ACHN (cell line): ENCODE measurements around the gene MS4A18.
"Not testable (repeated sequence)": the region's sequence is repeated elsewhere in the genome, so short reads cannot be mapped to it uniquely, and the experiment has no call there.

Experiments used
- DNase-seq: peaks from one replicate; pipeline ENCODE4 v3.0.0-alpha.2; 2015
- in situ Hi-C: cut with HindIII; loops from 2 replicates; pipeline ENCODE4 v1.10.0; 2017; ENCODE audit warnings: low sequenced_read_pairs, low pct_ligation_motif_present, low pct_unique_long_range_greater_than_20kb

The MS4A18 gene

DNA sequence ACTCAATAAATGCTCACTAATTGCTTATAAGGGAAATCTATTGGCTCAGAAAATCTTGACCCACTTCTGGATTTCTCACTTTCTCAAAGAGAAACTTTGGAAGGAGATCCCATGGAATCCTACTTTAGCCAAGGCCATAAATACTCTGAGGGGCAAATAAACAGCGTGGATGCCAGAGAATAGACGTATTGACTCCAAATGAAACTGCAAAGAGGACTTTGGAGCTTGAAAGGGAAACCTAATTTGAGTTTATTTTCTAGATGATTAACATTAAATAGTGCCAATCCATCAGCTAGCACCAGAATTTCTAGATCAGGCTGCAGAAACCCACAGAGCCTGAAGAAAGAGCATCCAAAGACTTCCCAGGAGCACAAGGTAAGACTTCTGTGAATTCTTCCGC lies at the start of gene MS4A18:
TSS of gene MS4A18 (plus strand) at position 301 of the 400 bp plus-strand sequence.
- in situ Hi-C loops, result no loop called here
- no peak for DNase-seq

DNA sequence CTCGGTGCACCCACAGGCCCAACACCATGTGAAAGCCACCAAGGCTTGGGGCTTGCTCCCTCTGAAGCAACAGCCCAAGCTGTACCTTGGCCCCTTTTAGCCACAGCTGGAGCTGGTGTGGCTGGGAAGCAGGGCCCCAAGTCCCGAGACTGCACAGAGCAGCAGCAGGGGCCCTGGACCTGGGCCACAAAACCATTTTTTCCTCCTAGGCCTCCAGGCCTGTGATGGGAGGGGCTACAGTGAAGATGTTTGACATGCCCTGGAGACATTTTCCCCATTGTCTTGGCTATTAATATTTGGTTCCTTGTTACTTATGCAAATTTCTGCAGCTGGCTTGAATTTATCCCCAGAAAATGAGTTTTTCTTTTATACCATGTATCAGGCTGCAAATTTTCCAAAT lies 46.3 kb upstream of the MS4A18 start:
- in situ Hi-C loops, DNase-seq: not testable (repeated sequence)

- in situ Hi-C loops, result no loop called here
- DNase-seq, result no peak
Observed at GRCh38 chr11:60679879-60680278, 44.6 kb upstream of the MS4A18 start.

DNA sequence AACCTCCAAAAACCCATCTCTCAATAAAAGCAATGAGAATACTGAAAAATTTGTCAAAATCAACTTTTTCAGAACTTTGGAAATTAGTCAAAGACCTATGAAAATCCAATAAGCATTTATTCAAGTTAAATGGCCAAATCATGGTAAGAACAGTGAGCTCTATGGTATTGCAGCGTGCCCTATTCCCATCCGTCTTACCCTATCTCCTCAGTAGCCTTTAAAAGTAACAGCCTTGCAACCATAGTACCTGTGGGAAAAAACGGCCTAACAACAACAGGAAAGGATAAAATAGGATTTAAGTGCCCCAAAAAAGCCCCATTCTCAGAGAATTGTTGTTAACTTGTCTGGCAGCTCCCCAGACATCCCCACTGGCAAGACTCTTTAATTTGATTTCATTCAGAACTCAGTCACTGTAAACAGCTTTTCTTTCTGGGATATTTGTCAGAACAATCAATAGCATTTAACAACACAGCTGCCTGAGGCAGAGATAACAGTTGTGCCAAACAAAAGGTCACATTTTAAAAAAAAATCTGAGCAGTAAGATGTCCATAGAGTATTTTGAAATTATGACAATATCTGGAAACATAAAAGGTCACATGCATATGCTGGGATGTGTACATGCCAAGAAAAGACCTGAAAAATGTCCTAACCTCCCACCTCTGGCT lies 43.9 kb upstream of the MS4A18 start:
- in situ Hi-C loops, result no loop called here
- no peak for DNase-seq

- DNase-seq, in situ Hi-C loops: not testable (repeated sequence)
Observed at GRCh38 chr11:60684541-60684848, 40.0 kb upstream of the MS4A18 start.

DNA sequence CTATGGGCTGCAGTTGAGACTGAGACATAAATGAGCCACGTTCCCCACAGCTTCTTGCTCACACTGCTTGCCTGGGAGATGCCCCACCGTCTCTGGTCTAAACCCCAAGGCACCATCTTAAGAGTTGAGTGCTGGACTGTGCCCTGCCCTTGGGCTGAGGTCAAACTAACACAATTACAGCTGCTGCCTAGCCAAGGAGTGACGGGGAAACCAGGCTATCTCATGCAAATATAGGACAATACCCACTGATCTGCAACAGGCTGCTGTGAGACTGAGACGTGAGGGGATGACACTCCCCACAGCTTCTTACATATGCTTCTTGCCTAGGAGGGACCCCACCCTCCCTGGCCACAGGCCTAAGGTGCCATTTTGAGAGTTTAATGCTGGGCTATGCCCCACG lies 32.9 kb upstream of the MS4A18 start:
- in situ Hi-C loops, result no loop called here
- DNase-seq, result no peak

DNA sequence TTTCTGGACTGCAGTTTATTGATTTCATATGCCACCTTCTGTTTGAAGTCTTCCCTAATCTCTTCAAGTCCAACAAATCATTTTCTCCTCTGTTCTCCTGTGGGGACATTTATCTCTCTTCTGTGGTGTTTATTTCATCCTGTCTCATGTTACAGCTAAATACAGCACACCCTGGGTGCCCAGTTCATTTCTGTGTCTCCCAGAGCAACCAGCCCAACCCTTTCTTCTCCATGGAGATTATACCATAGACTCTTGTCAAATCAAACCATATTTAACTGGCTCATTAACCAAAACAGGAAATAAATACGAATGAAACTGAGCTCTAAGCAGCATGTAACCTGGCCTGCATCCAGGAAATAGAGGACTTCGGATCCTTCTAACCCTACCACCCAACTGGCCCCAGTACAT lies 25.2 kb upstream of the MS4A18 start, which contains the start of gene MS4A8:
TSS of gene MS4A8 (plus strand) at position 329 of the 408 bp plus-strand sequence. CDS start 1,249 bp downstream, outside the sequence.
- DNase-seq, result no peak
- in situ Hi-C loops, result no loop called here

- DNase-seq, result no peak
- in situ Hi-C loops, result no loop called here
Observed at GRCh38 chr11:60699936-60700335, 24.6 kb upstream of the MS4A18 start.

DNA sequence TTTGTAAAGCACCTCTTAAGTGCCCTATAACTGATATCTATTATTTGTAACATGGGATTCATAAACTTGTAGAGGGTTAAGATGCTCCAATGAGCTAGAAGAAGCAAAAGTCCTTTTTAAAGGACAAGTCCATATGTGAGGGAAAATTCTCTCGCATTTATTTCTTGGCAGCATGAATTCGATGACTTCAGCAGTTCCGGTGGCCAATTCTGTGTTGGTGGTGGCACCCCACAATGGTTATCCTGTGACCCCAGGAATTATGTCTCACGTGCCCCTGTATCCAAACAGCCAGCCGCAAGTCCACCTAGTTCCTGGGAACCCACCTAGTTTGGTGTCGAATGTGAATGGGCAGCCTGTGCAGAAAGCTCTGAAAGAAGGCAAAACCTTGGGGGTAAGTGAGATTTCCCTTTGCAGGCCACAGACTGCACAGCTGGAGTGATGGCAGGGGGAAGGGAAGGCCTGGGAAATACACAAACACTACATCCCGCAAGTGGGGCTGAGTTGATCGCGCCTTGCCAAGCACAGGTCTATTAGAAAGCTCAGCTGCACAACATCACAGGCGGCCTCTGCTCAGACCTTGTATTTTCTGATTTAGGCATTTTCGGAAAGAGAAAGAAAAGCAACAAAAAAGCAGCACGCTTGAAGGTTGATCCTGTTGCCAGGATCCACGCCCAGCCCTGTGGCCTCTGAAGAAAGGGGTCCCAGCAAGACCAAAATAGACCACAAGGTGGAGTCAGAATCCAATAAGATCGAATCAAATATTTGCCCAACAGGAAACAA lies 23.6 kb upstream of the MS4A18 start:
- in situ Hi-C loops, result no loop called here
- DNase-seq, result peak; percentile 2

DNA sequence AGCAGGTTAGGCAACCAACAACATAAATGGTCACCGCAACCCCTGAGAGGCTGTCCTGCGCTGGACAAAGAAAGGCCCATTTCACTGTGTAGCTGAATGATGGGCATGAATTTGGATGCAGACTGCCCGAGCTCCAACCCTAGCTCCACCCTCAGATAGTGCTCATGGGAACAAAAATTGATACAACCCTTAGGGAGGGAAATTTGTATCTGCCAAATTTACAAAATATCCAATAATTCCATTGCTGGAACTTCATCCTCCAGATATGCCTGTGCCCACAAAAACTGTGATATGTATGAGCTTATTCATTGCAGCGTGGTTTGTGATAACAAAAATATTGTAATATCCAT lies 23.1 kb upstream of the MS4A18 start:
- in situ Hi-C loops, result no loop called here
- no peak for DNase-seq

DNA sequence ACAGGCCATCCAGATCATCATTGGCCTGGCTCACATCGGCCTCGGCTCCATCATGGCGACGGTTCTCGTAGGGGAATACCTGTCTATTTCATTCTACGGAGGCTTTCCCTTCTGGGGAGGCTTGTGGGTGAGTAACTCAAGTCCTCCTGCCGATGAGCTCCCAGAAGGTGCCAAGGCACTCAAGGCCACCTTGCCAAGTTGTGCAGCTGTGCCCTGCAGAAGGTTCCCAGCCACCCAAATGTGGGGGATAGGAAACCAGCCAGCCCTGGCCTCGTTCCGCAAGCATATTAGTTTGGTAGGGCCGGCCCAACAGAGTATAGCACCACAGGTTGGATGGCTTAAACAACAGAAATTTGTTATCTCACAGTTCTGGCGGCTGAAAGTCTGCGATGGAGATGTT lies 21.1 kb upstream of the MS4A18 start:
- DNase-seq, result no peak
- in situ Hi-C loops, result no loop called here

DNA sequence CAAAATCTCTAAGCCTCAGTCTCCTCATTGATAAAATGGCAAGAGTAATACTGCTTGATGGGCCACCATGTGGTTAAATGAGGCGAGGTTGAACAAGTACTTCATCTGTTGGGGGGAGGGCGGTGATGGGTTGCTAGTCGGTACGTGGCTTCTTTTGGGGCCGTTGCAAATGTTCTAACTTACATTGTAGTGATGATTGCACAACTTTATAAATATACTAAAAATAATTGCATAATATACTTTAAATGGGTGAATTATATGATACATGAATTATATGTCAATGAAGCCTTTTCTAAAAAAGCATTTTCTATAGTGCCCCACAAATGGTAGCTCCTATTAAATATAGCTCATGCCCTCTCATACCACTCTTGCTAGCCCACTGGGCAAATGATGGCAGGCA lies 18.6 kb upstream of the MS4A18 start:
- DNase-seq, result no peak

DNA sequence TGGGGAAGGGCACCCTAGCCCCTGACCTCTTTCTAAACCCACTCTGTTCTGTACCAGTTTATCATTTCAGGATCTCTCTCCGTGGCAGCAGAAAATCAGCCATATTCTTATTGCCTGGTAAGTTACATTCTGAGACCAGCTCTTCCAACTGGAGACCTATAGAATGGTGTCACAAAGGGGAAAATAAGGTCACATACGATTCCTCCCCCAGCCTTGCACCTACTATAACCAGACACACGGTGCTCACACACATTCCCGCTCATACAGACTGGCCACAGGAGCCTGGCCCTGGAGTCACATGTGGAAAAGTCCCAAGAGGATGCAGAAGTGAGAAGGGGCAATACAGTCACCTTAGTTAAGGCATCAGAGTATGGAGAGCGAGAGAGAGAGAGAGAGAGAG lies 17.6 kb upstream of the MS4A18 start:
- in situ Hi-C loops, result no loop called here
- no peak for DNase-seq

More for the DNA sequence above, 18.6 kb upstream of the MS4A18 start:
- in situ Hi-C loops, result no loop called here

DNA sequence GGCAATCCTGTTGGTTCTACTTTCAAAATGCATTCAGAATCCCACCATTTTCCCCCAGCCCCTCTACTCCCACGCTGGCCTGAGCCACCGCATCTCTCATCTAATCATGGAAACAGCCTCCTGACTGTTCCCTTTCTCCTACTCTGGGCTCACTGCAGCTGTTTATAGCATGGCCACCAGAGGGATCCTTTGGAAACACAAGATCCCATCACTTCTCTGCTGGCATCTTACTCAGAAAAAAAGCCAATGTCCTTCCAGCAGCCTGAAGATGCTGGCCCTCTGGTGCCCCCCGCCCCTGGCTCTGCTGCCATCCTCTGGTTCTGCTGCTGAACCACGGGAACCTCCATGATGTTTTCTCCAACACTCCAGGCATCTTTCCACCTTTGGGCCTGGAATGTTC lies 14.0 kb upstream of the MS4A18 start:
- no peak for DNase-seq
- in situ Hi-C loops, result no loop called here

DNA sequence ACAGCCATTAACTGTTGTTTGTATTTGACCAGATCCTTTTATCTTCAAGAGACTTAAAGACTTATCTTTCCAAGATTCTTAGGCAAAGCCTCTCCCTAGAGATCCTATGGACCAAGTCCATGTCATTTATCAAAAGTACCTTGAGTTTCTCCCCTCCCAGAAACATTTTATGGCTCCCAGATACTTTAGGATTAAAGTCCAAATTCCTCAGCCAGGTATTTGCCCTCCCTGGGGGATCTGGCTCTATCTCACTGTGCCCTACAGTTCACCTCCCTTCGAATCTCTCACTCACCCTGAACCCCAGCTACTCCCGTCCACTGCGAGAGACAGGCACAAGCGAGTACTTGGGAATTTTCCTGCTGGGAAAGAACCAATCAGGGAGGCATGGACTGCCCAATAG lies 13.2 kb upstream of the MS4A18 start:
- in situ Hi-C loops, result no loop called here

GRCh38 chr11:60713423-60713822 lies 11.1 kb upstream of the MS4A18 start:
- DNase-seq, in situ Hi-C loops: not testable (repeated sequence)

More for the DNA sequence above, 13.2 kb upstream of the MS4A18 start:
- DNase-seq, result no peak

DNA sequence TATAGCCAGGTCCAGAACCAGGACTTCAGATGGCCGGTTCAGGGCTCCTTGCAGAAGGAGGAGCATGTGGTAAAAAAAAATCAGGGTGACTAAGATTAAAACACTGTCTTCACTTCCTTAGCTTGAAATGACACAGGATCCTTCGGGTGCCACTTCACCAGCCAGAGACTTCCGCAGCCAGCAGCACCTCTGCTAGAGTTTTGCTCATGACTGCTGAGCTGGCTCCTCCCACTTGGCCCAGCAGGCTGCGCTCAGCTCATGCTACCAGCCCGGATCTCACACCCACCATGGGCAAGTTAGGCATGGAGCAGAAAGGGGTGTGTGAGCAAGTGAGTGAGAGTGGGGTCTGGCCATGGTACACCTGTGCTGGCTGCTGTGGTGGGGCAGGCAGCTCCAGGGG lies 6.6 kb upstream of the MS4A18 start:
- in situ Hi-C loops, result no loop called here
- DNase-seq, result no peak

GRCh38 chr11:60718524-60719316 lies 5.8 kb upstream of the MS4A18 start:
- DNase-seq, result no peak
- in situ Hi-C loops, result no loop called here

DNA sequence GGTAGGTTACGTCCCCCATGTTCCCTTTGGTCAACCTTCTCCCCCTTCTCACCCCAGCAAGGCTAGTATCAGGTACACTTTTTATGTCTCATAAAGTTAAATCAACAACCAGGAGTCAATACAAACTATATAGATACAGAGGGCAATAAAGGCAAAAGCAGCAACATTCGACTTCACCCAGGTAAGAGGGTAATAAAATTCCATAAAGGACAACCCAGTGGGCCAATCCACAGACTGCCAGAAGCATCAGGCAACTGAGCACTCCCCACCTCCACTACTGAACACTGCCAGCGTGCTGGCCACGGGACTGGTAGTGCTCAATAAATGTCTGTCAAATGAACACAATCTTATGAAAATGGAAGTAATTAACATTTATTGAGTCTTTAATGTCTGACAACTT lies 5.1 kb upstream of the MS4A18 start:
- DNase-seq, result no peak
- in situ Hi-C loops, result no loop called here
